ENCODE data around the gene PDCD4. TPM values are rescaled to one million over a fixed set of nuclear protein-coding genes. Genes with fewer than 3 reads are reported as not detected.
A peak's percentile ranks its signal among the peaks of the same experiment; 100 is the strongest.

Gene PDCD4
- total and polyA plus RNA-seq, 9 of the 15 experiments (the other 6 are each of a cell fraction or from before 2014, with no cell fraction given), result 12.9 to 44.1 (median 33.7) TPM

- no peak for TF ChIP-seq ZEB2 (IDR thresholded peaks at IDR 0.05)
- TF ChIP-seq NR4A1 (CRISPR knock-in tag; IDR thresholded peaks at IDR 0.05), result no peak
- TF ChIP-seq NR4A1 (tag; IDR thresholded peaks at IDR 0.05), result no peak
- no peak for TF ChIP-seq PATZ1 (CRISPR knock-in tag; IDR thresholded peaks at IDR 0.05; ENCODE audit: borderline replicate concordance)
- TF ChIP-seq VEZF1 (CRISPR knock-in tag; IDR thresholded peaks at IDR 0.05), result no peak
- TF ChIP-seq NRF1 (conservative IDR thresholded peaks at IDR 0.05 in 1 of 2, IDR thresholded peaks at IDR 0.05 in 1 of 2), result peak; percentile 93 to 94
- TF ChIP-seq ZNF23 (CRISPR knock-in tag; IDR thresholded peaks at IDR 0.05), result no peak
- TF ChIP-seq HOXB6 (CRISPR knock-in tag; IDR thresholded peaks at IDR 0.05; ENCODE audit: borderline replicate concordance), result no peak
- peak; percentile 63 for TF ChIP-seq L3MBTL2 (IDR thresholded peaks at IDR 0.05)
- peak; percentile 94 for TF ChIP-seq RFX5 (IDR thresholded peaks at IDR 0.05; ENCODE audit: low read depth, low read length)
- TF ChIP-seq USF2 (CRISPR knock-in tag; IDR thresholded peaks at IDR 0.05), result peak; percentile 44
- TF ChIP-seq NEUROD1 (IDR thresholded peaks at IDR 0.05; ENCODE audit: borderline replicate concordance, low read depth, low read length, partially characterized antibody), result no peak
- peak; percentile 92 for TF ChIP-seq POLR2G (IDR thresholded peaks at IDR 0.05; ENCODE audit: low read depth, low read length)
- TF ChIP-seq ZHX1 (conservative IDR thresholded peaks at IDR 0.05; ENCODE audit: low read length), result no peak
- 0 out of 4 replicates have a peak, but pooled peaks of 1 of the 2 experiments have one; percentile 32 for TF ChIP-seq FOXA3 (CRISPR knock-in tag; conservative IDR thresholded peaks at IDR 0.05 in 1 of 2, IDR thresholded peaks at IDR 0.05 in 1 of 2)
- no peak for TF ChIP-seq CC2D1A (IDR thresholded peaks at IDR 0.05)
- no peak for TF ChIP-seq ZNF644 (tag; IDR thresholded peaks at IDR 0.05; ENCODE audit: low read depth)
- no peak; the same call in 1 of the 2 replicates for TF ChIP-seq ZBTB7A (IDR thresholded peaks at IDR 0.05; ENCODE audit: borderline replicate concordance, control insufficient read depth, low read depth, low read length)
- 0 out of 4 replicates have a peak, but pooled peaks of 1 of the 2 experiments have one; percentile 41 for TF ChIP-seq SIN3A (IDR thresholded peaks at IDR 0.05; ENCODE audit: borderline replicate concordance in 2 of 2, control insufficient read depth in 1 of 2, low read depth in 2 of 2, low read length in 2 of 2)
- peak; percentile 64 for TF ChIP-seq CREM (IDR thresholded peaks at IDR 0.05; ENCODE audit: low read depth)
These were observed at the start of gene PDCD4 (continued) for GRCh38 chr10:110871298-110872084.
